ENCODE measurements around the gene MAVS.
"Not testable (repeated sequence)": the region's sequence is repeated elsewhere in the genome, so short reads cannot be mapped to it uniquely, and the experiment has no call there.

MAVS gene

GRCh38 chr20:3901706-3902440 is 55.2 kb downstream of the MAVS start:
- no peak for DNase-seq
- intact Hi-C loops (cut with DNase I), result no loop called here

DNA sequence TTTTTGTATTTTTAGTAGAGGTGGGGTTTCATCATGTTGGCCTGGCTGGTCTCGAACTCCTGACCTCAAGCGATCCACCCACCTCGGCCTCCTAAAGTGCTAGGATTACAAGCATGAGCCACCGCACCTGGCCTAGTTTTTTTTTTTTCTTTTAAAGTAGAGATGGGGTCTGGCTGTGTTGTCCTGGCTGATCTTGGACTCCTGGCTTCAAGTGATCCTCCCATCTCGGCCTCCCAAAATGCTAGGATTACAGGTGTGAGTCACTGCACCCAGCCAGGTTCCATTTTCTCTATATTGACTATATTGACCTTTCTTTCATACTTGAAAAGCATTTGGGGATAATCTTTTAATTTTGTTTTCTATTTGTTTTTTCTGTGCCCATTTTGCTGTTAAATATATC is 55.8 kb downstream of the MAVS start:
- DNase-seq, result no peak
- intact Hi-C loops (cut with DNase I), result no loop called here

DNA sequence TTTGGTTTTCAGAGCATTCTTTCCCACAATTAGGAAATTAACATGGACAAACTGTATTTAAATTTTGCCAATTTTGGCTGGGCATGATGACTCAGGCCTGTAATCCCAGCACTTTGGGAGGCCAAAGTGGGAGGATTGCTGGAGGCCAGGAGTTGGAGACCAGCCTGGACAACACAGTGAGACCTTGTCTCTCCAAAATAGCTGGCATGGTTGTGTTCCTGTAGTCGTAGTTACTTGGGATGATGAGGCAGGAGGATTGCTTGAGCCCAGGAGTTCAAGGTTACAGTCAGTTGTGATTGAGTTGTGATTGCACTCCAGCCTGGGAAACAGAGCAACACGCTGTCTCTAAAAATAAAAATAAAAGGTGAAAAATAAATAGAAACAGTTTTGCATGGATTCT is 57.6 kb downstream of the MAVS start:
- DNase-seq, result no peak
- intact Hi-C loops (cut with DNase I), result no loop called here

- DNase-seq, result no peak
- intact Hi-C loops (cut with DNase I), result no loop called here
These were observed 58.2 kb downstream of the MAVS start for GRCh38 chr20:3904857-3905256.

DNA sequence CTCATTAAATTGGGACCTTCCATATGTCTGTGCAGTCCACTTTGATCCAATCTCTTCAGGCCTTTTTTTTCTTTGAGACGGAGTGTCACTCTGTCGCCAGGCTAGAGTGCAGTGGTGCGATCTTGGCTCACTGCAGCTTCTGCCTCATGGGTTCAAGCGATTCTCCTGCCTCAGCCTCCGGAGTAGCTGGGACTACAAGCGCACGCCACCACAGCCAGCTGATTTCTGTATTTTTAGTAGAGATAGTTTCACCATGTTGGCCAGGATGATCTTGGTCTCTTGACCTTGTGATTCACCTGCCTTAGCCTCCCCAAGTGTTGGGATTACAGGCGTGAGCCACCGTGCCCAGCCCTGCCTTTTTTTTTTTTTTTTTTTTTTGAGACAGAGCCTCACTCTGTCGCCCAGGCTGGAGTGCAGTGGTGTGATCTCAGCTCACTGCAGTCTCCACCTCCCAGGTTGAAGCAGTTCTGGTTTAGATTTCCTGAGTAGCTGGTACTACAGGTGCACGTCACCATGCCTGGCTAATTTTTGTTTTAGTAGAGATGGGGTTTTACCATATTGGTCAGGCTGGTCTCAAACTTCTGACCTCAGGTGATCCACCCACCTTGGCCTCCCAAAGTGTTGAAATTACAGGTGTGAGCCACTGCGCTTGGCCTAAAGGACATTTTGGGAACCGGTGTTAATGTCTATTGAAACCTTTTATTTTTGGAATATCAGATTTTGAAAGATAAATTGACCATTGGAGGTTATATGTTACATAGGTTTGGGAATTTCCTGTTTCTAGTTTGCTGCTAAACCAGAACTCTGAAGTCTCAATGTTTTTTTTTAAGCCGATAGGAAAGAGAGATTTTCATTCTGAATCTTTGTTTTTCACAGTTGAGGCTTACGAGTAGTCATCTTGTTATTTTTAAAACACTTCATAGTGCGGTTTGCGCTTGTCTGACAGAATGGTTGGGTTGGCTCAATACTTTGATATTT is 60.4 kb downstream of the MAVS start:
- intact Hi-C loops (cut with DNase I); DNase-seq: not testable (repeated sequence)

- DNase-seq, result peak in 1 of 10 donors; percentile 42
- intact Hi-C loops (cut with DNase I), result no loop called here
These were observed 62.0 kb downstream of the MAVS start for GRCh38 chr20:3908667-3909066.

- intact Hi-C loops (cut with DNase I), result no loop called here
- DNase-seq, result no peak
These were observed 63.3 kb downstream of the MAVS start for GRCh38 chr20:3909952-3910366.

- intact Hi-C loops (cut with DNase I), result no loop called here
- no peak for DNase-seq
These were observed 64.2 kb downstream of the MAVS start for GRCh38 chr20:3910853-3911252.

DNA sequence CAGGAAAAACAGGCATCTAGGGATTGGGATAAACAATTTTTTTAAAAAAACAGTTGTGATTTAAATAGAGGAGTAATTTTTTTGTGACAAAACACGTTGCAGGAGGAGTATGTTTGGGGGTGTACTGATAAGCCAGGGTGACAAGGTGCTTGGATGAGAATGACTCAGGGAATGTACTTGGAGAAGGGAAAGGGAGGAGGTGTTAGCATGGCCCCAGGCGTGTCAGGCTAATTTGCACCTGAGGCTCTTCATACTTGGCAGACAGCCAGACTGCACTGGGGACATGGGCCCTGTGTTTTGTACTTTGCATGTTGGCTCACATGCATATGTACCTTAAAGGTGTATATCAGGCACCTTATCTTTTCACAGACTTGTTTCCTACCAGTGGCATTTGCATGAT is 65.3 kb downstream of the MAVS start:
- no peak for DNase-seq

GRCh38 chr20:3914446-3914845 is 67.8 kb downstream of the MAVS start:
- DNase-seq, result no peak
- intact Hi-C loops (cut with DNase I), result no loop called here

More for the DNA sequence above, 65.3 kb downstream of the MAVS start:
- intact Hi-C loops (cut with DNase I), result no loop called here

DNA sequence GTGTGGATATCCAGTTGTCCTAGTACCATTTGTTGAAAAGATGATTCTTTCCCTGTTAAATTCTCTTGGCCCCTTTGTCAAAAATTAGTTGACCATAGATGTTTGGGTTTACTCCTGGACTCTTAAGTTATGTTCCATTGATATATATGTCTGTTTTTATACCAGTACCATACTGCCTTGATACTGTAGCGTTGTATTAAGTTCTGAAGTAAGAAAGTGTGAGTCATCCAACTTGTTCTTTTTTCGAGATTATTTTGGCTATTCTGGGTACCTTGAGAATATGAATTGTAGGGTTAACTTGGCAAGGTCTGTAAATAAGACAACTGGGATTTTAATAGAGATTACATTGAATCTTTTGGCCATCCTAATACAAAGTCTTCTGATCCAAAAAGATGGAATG is 69.1 kb downstream of the MAVS start:
- intact Hi-C loops (cut with DNase I), result no loop called here
- DNase-seq, result no peak

GRCh38 chr20:3916364-3916763 is 69.7 kb downstream of the MAVS start:
- intact Hi-C loops (cut with DNase I), result no loop called here
- DNase-seq, result no peak

DNA sequence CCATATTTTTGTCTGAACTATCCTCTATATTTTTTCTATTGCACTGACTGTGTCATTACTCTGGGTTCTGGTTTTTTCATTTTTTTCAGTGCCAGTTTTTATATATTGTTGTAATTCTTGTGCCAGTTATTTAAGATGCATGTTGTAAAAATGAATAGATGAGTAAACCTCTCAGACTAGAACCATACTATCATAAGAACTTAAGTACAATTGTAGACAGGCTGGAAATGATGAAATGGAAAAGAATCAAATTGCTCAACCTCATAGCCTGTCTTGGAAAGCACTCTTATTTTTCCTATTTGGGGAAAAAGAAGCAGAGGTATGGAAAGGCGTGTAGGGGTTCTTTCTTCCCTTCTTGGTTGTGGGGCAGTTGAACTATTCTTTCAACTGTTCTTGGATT is 72.7 kb downstream of the MAVS start:
- DNase-seq, result no peak
- intact Hi-C loops (cut with DNase I), result no loop called here

- no peak for DNase-seq
These were observed 75.8 kb downstream of the MAVS start for GRCh38 chr20:3922223-3922982.

DNA sequence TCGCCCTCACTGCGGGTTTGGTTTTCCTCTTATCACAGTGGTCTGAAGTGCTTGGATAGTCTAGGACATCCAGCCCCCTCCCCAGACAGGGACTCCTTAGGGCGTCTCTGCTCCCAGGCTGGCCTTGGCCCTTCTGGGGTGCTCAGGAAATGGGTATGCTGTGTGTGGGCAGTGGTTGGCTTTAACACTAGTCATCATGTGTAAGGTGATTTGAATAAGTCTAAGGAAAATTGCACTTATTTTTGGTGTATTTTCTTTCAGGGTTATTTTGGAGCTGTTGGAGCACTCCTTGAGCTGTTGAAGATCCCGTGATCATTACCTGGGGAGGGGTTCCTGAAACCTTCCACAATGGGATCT is 76.3 kb downstream of the MAVS start:
- no peak for DNase-seq
- intact Hi-C loops (cut with DNase I), result no loop called here

More at GRCh38 chr20:3922223-3922982, 75.8 kb downstream of the MAVS start:
- intact Hi-C loops (cut with DNase I), result no loop called here

DNA sequence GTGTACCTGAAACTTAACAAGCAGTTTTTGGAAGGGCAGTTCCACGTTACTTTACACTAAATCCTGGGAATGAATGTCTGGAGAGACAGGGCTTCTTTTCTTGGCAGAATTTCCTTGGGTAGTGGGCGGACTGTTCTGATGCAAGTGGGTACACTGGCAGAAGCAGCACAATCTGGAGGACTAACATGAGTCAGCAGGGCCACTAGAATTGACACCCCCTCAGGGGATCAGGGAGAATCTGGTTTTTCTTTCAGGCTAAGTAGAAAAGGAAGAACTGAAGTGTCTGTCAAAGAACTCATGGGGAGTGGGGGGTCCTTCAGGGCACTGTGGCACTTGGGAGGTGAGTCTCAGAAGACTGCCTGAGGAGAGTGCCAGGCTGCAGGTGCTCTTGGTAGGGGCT is 77.2 kb downstream of the MAVS start:
- intact Hi-C loops (cut with DNase I), result no loop called here
- peak in 2 of 10 donors; percentile 47 to 87 for DNase-seq

DNA sequence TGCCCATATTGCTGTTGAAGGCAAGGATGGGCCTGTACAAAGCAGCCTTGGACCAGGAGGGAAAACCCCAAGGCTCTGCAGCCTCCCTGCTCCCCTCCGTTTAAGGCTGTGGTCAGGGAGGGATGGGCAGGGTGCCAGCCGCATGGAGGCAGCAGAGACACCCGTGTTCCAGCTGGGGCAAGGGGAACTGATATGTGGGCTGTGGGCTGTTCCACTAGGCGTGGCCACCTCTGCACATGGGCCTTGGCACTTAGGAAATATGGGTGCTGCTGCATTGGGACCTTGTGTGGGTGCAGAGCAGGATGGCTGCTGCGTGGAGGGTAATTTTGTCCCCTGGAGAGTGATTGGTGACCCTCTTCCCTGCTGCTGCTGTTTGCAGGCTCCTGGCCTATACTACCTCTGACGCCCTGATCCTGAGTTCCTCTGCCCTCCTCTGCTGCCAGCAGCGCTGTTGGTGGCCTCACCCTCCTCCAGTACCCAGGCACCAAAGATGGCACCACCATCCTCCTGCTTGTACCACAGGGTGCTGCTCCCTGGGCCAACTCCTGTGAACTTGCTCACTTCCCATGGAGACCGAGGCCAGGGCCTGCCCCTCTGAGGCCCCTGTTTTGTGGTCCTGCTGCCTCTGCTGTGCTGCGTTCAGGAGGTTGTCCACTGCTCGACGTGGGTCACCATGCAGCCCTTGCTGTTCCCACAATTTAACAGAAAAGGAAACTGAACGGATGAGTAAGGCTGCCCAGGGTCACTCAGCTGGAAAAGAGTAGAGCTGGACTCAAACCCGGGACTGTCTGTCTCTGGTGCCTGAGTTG is 77.9 kb downstream of the MAVS start:
- intact Hi-C loops (cut with DNase I), result no loop called here
- DNase-seq, result peak in 4 of 10 donors; percentile 46 to 88 (median 53)

DNA sequence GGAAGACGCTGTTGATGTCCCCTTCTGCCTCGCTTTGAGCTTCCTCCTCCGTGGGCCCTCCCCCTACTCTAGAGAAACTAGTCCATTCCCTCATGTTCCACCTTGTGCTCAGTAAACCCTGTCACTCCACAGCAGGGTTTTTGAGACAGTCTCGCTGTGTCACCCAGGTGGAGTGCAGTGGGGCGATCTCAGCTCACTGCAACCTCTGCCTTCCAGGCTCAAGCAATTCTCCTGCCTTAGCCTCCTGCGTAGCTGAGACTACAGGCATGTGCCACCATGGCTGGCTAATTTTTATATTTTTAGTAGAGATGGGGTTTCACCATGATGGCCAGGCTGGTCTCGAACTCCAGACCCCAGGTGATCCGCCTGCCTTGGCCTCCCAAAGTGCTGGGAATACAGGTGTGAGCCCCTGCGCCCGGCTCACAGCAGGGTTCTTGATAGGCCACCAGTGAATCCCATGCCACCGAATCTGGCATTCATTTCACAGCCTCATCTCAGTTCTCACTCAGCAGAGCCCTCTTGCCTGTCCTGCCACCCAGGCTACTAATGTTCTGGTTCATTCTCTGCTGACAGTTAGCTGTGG is 78.6 kb downstream of the MAVS start:
- intact Hi-C loops (cut with DNase I), result no loop called here
- no peak for DNase-seq
